SK-N-MC (cell line): ENCODE measurements around the gene FSTL4.

ENCODE experiments used
- EZH2 ChIP-seq: fragments of 200-600 bp; sonication (generic); IDR thresholded peaks from one replicate; pipeline ENCODE4 v1.6.1; 2017; ENCODE audit warnings: antibody characterized with exemption
- FOXP2 ChIP-seq: optimal IDR thresholded peaks from 2 replicates; pipeline ENCODE3; 2011; ENCODE audit warnings: mild to moderate bottlenecking, moderate library complexity; ENCODE audit not compliant: insufficient read depth; ENCODE audit errors: extremely low read length, control extremely low read depth
- POLR2AphosphoS5 ChIP-seq: IDR thresholded peaks from 2 replicates; pipeline ENCODE4 v1.6.1; 2012; ENCODE audit warnings: mild to moderate bottlenecking, low read depth, low read length, borderline replicate concordance

- TF ChIP-seq POLR2AphosphoS5 (no peak), EZH2 (no peak), FOXP2 (no peak)
These were observed 287.4 kb downstream of the FSTL4 start for GRCh38 chr5:133324926-133325325.
